ENCODE data around the gene PRSS33. TPM values are rescaled to one million over a fixed set of nuclear protein-coding genes. Genes with fewer than 3 reads are reported as not detected.

Gene PRSS33
- total and polyA plus RNA-seq, 2 of the 8 experiments (the other 6 are each of a cell fraction or from before 2014, with no cell fraction given), result 0.09 TPM; not detected in 1

GRCh38 chr16:2825049-2825742 lies 37.8 kb upstream of the PRSS33 start (continued):
- no peak for TF ChIP-seq SAP30 (IDR thresholded peaks at IDR 0.05; ENCODE audit: insufficient read depth, insufficient replicate concordance, low read length)
